Karpas-422 (cell line): ENCODE results near the gene MSANTD1. TPM values are rescaled to one million over a fixed set of nuclear protein-coding genes. Genes with fewer than 3 reads are reported as not detected.

ENCODE experiments used
- DNase-seq: peaks from one replicate; pipeline ENCODE4 v3.0.0-alpha.2; 2015
- H2AFZ ChIP-seq: fragments of 200-600 bp; sonication (generic); 2 replicates; pipeline ENCODE4 v1.6.1; 2014; ENCODE audit warnings: antibody characterized with exemption, low read length, mixed read lengths
- H3K27ac ChIP-seq: fragments of 200-600 bp; sonication (generic); 2 replicates; pipeline ENCODE4 v1.5.1; 2014; ENCODE audit warnings: mild to moderate bottlenecking, low read length, moderate library complexity
- H3K27me3 ChIP-seq: fragments of 200-600 bp; sonication (generic); 2 replicates; pipeline ENCODE4 v1.6.1; 2014; ENCODE audit warnings: low read length, mixed read lengths
- H3K36me3 ChIP-seq: fragments of 200-600 bp; sonication (generic); 2 replicates; pipeline ENCODE4 v1.6.1; 2014; ENCODE audit warnings: low read length, mixed read lengths; ENCODE audit not compliant: insufficient read depth
- H3K4me1 ChIP-seq: fragments of 200-600 bp; sonication (generic); 2 replicates; pipeline ENCODE4 v1.6.1; 2014; ENCODE audit warnings: mild to moderate bottlenecking, low read length, mixed read lengths
- H3K4me2 ChIP-seq: fragments of 200-600 bp; sonication (generic); 2 replicates; pipeline ENCODE4 v1.6.1; 2014; ENCODE audit warnings: low read length, low read depth, mild to moderate bottlenecking; ENCODE audit not compliant: poor library complexity, severe bottlenecking
- H3K4me3 ChIP-seq: fragments of 200-600 bp; sonication (generic); 2 replicates; pipeline ENCODE4 v1.5.1; 2014; ENCODE audit warnings: mild to moderate bottlenecking, antibody characterized with exemption, low read length, mixed read lengths
- H3K79me2 ChIP-seq: fragments of 200-600 bp; sonication (generic); 2 replicates; pipeline ENCODE4 v1.6.1; 2014; ENCODE audit warnings: mild to moderate bottlenecking, low read length, mixed read lengths
- H3K9ac ChIP-seq: fragments of 200-600 bp; sonication (generic); 2 replicates; pipeline ENCODE4 v1.6.0; 2014; ENCODE audit warnings: low read length
- H3K9me2 ChIP-seq: fragments of 200-600 bp; sonication (generic), shearing (Covaris generic); replicated peaks from 2 replicates; pipeline ENCODE4 v1.6.0; 2014; ENCODE audit warnings: mild to moderate bottlenecking, low read length, moderate library complexity; ENCODE audit not compliant: insufficient read depth
- H3K9me3 ChIP-seq: fragments of 300-700, 200-600 bp; sonication (generic); 2 replicates; pipeline ENCODE4 v1.6.1; 2014; ENCODE audit warnings: low read length, mixed read lengths
- H4K20me1 ChIP-seq: fragments of 200-600 bp; sonication (generic); 2 replicates; pipeline ENCODE4 v1.6.1; 2014; ENCODE audit warnings: mild to moderate bottlenecking, antibody characterized with exemption, low read length, low read depth; ENCODE audit not compliant: insufficient read depth
- total RNA-seq: library from RNA; depleted of rRNA; stranded (reverse); fragments of >200 nt; shearing (Covaris generic); gene quantifications from 2 replicates; pipeline ENCODE4 v1.2.3, GENCODE V29; 2014; ENCODE audit warnings: low replicate concordance

MSANTD1 gene
- total RNA-seq, 1 experiment from 2014 or later, result 0.52 TPM

GRCh38 chr4:3284734-3285557 is 36.0 kb downstream of the MSANTD1 start:
- no peak overlapping the region for H3K9ac ChIP-seq
- H3K36me3 ChIP-seq, result peaks cover 3% of the 10 kb centered on the region; the same call in 1 of the 2 replicates
- no peaks in the 10 kb centered on the region for H3K9me2 ChIP-seq
- no peak for DNase-seq
- H3K79me2 ChIP-seq, result no peaks in the 10 kb centered on the region
- H4K20me1 ChIP-seq, result no peaks in the 10 kb centered on the region
- no peak overlapping the region for H3K27ac ChIP-seq
- H3K27me3 ChIP-seq, result no peaks in the 10 kb centered on the region
- peaks cover 2% of the 10 kb centered on the region; the same call in 1 of the 2 replicates for H3K9me3 ChIP-seq
- H3K4me2 ChIP-seq, result no peak overlapping the region
- peaks cover 10% of the 10 kb centered on the region for H3K4me1 ChIP-seq
- H3K4me3 ChIP-seq, result no peak overlapping the region
- H2AFZ ChIP-seq, result no peak overlapping the region

DNA sequence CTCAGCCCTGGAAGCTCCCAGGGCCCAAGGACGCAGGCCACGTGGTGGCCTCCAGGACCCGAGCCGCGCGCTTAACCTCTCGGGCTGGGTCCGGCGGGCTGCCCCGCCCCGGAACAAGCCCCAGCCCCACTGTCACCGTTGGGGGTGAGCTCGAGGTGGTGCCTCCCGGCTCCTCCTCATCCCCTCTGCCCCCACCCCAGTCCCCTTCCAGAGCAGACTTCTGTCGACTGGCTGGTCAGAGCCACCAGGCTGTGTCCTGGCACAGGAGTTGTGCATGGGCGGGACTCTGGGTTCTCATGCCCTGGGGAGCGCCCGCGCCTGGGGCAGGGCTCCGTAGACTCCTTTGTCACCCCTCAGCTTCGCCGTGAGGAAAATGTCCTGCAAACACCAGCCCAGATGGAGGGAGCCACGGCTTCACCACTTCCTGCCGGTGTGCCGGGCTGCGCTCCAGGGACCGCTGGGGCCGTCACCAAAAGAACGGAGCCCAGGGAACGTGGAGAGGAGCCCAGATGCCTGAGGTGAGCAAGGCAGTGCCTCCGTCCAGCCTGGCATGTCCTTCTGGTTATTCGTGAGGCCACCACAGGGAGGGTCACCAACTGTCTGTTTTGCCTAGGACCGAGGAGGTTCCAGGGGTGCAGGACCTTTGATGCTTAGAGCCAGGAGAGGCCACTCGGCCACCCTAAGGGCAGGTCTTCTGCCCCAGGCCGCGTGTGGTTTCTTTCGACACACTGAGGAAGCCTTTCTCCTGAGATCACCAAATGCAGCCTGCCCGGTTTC is 36.8 kb downstream of the MSANTD1 start:
- Histone ChIP-seq H3K4me2 (no peak overlapping the region), H3K9me2 (no peaks in the 10 kb centered on the region), H3K4me1 (peaks cover 10% of the 10 kb centered on the region), H3K79me2 (no peaks in the 10 kb centered on the region), H3K27me3 (no peaks in the 10 kb centered on the region), H3K36me3 (no peaks in the 10 kb centered on the region; the same call in 1 of the 2 replicates), H4K20me1 (no peaks in the 10 kb centered on the region), H3K9ac (peak overlapping the region; percentile 32; the same call in 1 of the 2 replicates), H3K9me3 (peaks cover 2% of the 10 kb centered on the region; the same call in 1 of the 2 replicates), H2AFZ (no peak overlapping the region), H3K4me3 (no peak overlapping the region), H3K27ac (no peak overlapping the region)
- DNase-seq, result no peak

GRCh38 chr4:3286335-3287175 is 37.6 kb downstream of the MSANTD1 start:
- Histone ChIP-seq H3K9ac (peak overlapping the region; percentile 32; the same call in 1 of the 2 replicates), H3K36me3 (no peaks in the 10 kb centered on the region; the same call in 1 of the 2 replicates), H3K27ac (no peak overlapping the region), H3K9me3 (no peaks in the 10 kb centered on the region; the same call in 1 of the 2 replicates), H3K4me2 (no peak overlapping the region), H3K9me2 (no peaks in the 10 kb centered on the region), H3K4me1 (peaks cover 12% of the 10 kb centered on the region), H3K4me3 (no peak overlapping the region), H2AFZ (no peak overlapping the region), H4K20me1 (no peaks in the 10 kb centered on the region), H3K79me2 (no peaks in the 10 kb centered on the region), H3K27me3 (no peaks in the 10 kb centered on the region)
- peak; percentile 67 for DNase-seq

GRCh38 chr4:3287271-3287971 is 38.5 kb downstream of the MSANTD1 start:
- Histone ChIP-seq H2AFZ (no peak overlapping the region), H3K9me3 (no peaks in the 10 kb centered on the region), H3K9me2 (no peaks in the 10 kb centered on the region), H3K27me3 (no peaks in the 10 kb centered on the region), H3K4me2 (no peak overlapping the region), H3K9ac (no peak overlapping the region), H3K4me3 (no peak overlapping the region), H3K36me3 (no peaks in the 10 kb centered on the region), H3K79me2 (no peaks in the 10 kb centered on the region), H3K4me1 (peaks cover 20% of the 10 kb centered on the region), H3K27ac (no peak overlapping the region), H4K20me1 (no peaks in the 10 kb centered on the region)
- no peak for DNase-seq

GRCh38 chr4:3287972-3288570 is 39.1 kb downstream of the MSANTD1 start:
- Histone ChIP-seq H3K9me3 (no peaks in the 10 kb centered on the region), H4K20me1 (no peaks in the 10 kb centered on the region), H3K9me2 (no peaks in the 10 kb centered on the region), H3K27me3 (no peaks in the 10 kb centered on the region), H3K27ac (no peak overlapping the region), H3K9ac (no peak overlapping the region), H3K36me3 (no peaks in the 10 kb centered on the region), H2AFZ (no peak overlapping the region), H3K4me3 (no peak overlapping the region), H3K4me2 (no peak overlapping the region), H3K79me2 (no peaks in the 10 kb centered on the region), H3K4me1 (peaks cover 22% of the 10 kb centered on the region)
- no peak for DNase-seq

DNA sequence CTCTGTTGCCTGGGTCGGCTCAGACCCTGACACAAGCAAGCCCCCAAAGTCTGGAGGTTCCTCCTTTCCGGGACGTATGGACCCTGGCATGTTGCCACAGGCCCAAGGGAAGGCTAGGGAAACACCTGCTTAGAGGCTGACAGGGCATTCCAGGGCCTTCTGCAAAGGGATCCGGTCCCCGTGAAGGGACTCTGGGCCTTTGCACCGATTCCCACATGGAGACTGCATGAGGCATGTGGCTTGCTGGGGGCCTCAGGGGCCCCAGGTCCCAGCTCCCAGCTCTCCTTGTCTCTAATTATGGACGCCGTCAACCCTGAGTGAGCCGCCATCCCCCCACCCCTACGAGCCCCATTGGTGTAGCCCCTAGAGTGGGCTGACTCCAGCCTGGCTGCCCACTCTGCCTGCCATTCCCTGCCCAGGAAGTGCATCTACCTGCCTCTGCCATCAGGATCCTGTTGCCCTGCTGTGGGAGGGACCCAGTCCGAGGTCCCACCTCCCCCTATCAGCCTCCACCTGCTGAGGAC is 39.7 kb downstream of the MSANTD1 start:
- DNase-seq, result no peak
- no peaks in the 10 kb centered on the region for H4K20me1 ChIP-seq
- no peak overlapping the region for H3K9ac ChIP-seq
- no peaks in the 10 kb centered on the region for H3K9me3 ChIP-seq
- no peaks in the 10 kb centered on the region for H3K9me2 ChIP-seq
- H3K4me1 ChIP-seq, result peaks cover 22% of the 10 kb centered on the region
- H3K36me3 ChIP-seq, result no peaks in the 10 kb centered on the region
- no peak overlapping the region for H3K4me3 ChIP-seq
- no peak overlapping the region for H2AFZ ChIP-seq
- H3K27ac ChIP-seq, result no peak overlapping the region
- no peaks in the 10 kb centered on the region for H3K27me3 ChIP-seq
- no peaks in the 10 kb centered on the region for H3K79me2 ChIP-seq
- no peak overlapping the region for H3K4me2 ChIP-seq

DNA sequence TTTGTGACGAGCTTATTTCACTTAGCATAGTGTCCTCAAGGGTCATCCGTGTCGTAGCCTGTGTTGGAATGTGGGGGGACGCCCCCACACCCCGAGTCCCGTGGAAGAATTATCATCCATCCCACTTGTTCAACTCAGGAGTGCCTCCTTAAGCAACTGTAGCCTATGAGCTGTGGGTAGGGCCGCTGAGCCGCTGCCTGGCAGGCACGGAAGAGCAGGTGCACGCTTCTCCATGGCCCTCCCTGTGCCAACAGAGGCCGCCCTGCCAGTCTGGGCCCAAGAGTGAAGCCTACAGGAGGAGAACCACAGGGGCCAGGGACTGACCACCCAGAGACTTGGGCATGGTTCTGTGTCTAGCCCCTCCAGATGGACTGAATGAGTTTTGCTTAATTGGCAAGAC is 41.5 kb downstream of the MSANTD1 start:
- no peaks in the 10 kb centered on the region for H3K79me2 ChIP-seq

More for the DNA sequence above, 41.5 kb downstream of the MSANTD1 start:
- Histone ChIP-seq H3K9me3 (no peaks in the 10 kb centered on the region), H2AFZ (no peak overlapping the region), H3K27ac (no peak overlapping the region), H4K20me1 (no peaks in the 10 kb centered on the region), H3K4me3 (no peak overlapping the region), H3K9me2 (no peaks in the 10 kb centered on the region), H3K9ac (no peak overlapping the region), H3K36me3 (no peaks in the 10 kb centered on the region), H3K4me1 (peaks cover 22% of the 10 kb centered on the region), H3K4me2 (no peak overlapping the region), H3K27me3 (no peaks in the 10 kb centered on the region)
- DNase-seq, result no peak
